GM19463 (cell line): ENCODE data around the gene CREBL2.

Experiments
- ATAC-seq: cut with Tn5 transposase; IDR thresholded peaks from one replicate; pipeline ENCODE4 v1.9.1; 2021; ENCODE audit warnings: mild to moderate bottlenecking, moderate library complexity; ENCODE audit not compliant: unreplicated experiment

The CREBL2 gene

GRCh38 chr12:12671850-12672660, 60.4 kb downstream of the CREBL2 start:
- ATAC-seq: no peak

DNA sequence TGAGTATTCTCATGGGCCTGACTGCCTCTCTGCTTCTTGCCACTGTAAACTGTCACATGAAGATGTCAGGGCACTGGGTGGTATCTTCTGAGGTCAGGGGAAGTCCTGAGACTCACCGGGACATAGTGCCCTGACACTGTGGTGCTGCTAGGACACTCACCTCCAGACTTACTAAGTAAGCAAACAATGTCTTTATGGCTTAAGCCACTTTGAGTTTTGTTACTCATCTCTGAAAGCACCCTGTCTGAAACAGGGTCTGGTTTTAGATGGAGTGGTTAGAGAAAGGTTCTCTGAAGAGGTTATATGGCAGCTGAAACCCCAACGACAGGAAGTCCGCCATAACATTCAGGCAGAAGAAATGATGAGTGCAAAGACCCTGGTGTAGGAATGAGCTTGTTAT, 61.6 kb downstream of the CREBL2 start:
- peak; percentile 91 for ATAC-seq

DNA sequence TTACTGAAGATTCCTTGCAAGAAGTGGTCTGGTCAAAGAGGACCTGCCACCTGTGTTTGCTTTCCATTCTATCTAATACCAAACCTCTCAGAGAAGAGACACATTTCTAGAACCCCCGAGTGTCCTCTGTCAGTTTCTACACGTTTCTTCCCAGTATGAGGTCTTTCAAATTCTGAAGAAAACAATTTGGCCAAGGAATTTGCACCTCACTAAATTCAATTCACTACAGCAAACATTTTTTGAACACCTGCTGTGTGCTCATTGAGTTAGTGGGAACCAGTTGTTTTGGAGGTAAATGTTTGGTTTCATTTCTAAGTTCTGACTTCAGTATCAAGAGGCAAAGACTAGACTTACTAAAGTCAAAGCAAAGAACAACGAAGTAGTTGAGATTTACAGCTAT, 64.9 kb downstream of the CREBL2 start:
- no peak for ATAC-seq

DNA sequence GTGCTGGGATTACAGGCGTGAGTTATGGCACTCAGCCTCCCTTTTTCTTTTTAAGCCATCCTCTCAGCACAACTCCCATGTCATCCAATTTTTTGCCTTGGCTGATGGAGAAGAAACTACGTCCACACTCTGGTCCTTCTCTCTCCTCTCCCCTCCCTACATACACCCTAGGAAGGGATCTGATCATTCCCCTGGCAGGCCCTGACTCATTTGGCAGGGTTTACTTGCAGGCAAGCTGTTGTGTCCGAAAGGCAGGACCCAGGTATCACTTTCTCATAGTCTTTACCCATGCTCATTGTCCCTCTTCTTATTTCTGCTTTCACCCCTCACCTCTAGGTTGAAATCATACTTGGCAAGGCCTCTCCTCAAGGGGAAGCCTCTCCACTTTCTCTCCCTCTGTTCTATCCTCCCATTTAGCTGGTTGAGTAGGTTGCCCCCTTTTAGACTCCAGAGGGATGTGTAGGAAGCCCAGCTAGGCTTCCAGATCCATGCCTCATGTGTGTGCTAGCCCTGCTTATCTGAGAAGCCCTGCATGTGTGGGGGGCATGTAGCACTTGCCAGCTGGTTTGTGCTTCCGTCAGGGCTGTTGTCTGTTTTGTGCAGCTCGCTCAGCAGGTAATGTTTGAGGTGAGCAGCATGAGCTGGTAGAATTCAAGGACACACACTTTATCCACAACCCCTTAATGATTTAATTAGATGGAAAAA, 69.5 kb downstream of the CREBL2 start:
- ATAC-seq: no peak

GRCh38 chr12:12682284-12682683, 70.6 kb downstream of the CREBL2 start:
- no peak for ATAC-seq

- ATAC-seq: no peak
These were observed 71.5 kb downstream of the CREBL2 start for GRCh38 chr12:12683136-12683697.

- no peak for ATAC-seq
These were observed 72.0 kb downstream of the CREBL2 start for GRCh38 chr12:12683725-12684124.

DNA sequence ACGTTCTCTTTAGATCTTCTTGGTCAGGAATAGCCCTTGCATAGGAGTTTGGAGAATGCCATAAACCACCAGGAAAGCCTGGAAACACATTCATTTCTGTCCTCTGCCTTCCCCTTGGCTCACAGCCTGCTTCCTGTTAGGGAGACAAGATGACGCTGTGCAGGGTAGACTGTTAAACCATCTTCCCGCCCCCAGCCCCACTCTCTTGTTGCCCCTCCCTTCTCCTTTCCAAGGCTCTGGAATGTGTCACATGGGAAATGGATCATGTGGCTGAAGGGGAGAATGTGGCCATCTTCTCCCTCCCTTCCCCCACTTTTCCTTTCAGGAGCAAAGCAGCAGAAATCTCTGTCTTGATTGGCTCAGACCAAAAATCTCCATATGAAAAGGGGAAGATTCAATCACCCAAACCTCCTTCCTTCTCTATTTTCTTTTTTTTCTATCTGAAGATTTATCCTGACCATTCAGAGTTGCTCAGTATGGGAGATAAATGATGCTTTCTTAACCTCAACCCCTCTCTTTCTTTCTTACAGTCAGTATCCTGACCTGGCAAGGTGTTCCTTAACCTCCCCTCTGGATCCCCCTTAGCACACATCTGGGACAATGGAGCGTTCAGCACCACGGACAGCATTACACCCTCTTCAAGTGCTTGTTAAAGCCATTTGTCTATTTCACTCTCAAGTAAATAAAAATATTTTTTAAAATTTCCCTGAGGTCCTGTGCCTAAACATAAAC, 72.9 kb downstream of the CREBL2 start:
- ATAC-seq: no peak

GRCh38 chr12:12685305-12685704, 73.6 kb downstream of the CREBL2 start:
- no peak for ATAC-seq

GRCh38 chr12:12686472-12686871, 74.8 kb downstream of the CREBL2 start:
- no peak for ATAC-seq

DNA sequence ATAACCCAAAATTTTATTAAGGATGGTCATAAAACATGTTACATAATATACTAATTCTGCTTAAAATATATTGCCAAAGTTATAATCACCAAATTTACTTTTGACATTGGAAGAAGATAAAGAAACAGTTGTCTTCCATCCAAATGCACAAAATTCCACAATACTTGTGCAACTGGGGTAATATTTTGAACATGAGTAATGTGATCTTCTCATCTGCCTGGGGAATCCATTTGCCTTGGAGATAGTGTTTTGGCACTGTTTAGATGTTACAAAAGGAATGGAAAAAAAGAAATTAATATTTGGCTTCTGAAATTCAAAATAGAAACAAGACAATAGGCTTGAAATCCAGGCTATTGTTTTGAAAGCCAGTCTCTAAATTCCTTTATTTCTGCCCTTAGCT, 75.2 kb downstream of the CREBL2 start:
- ATAC-seq: no peak

GRCh38 chr12:12689647-12690300, 78.1 kb downstream of the CREBL2 start:
- ATAC-seq: no peak

DNA sequence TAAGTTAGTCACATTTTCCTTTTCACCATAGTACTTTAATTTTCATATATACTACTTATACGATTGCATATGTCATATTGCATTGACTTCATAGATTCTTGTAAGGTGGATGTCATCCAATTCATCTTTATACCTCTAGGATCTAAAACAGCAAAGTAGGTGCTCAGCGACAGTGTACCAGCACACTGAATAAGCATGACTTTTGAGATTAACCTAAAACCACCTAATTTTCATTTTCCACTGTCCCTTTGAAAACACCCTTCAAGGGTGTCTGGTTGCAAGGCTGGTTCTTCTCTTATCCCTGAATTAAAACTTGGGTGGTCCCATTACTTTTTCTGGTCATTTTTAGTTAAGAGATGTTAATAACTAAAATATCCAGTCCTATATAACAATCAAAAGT, 79.9 kb downstream of the CREBL2 start:
- ATAC-seq: no peak

DNA sequence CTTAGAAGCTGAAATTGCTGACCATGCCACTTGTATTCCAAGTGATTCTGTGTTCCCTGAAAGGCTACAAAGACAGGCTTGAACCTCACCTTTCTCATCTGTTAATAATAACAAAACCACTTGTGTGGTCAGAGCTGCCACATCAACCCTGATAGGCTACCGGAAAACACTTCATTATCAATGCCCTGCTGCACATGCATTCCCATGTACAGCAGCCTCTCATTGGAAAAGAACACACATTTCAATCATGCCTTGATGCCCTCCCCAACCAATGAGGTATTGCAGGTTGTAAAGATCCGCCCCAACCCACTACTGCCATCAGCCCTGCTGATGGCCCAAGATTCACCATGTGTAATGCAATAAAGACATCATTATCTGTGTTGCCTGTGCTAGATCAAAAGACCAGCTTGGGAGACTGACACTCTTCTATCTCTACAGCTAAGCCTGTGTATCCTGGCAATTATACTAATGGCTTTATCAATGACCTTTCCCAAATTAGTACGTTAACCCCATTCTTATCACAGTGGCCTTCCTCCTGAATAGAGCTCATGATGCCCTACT, 81.5 kb downstream of the CREBL2 start:
- ATAC-seq: no peak
